Fibroblast of lung (primary cell): ENCODE results near the gene TM9SF4. TPM values are rescaled to one million over a fixed set of nuclear protein-coding genes. Genes with fewer than 3 reads are reported as not detected.

Experiments used
- DNase-seq, 2 donors: peaks; one replicate each; pipeline versions ENCODE4 v3.0.0 to v3.0.0-alpha.2; 2010; ENCODE audit warnings: low read depth in 2 of 2
- H2AFZ ChIP-seq: 2 replicates; pipeline ENCODE4 v1.5.1; 2012; ENCODE audit warnings: low read length, control low read depth, inconsistent platforms
- H3K27ac ChIP-seq: 2 replicates; pipeline ENCODE4 v1.5.1; 2011; ENCODE audit warnings: low read length, control low read depth; ENCODE audit not compliant: insufficient read depth
- H3K27me3 ChIP-seq: 2 replicates; pipeline ENCODE4 v1.5.1; 2011; ENCODE audit warnings: mild to moderate bottlenecking, low read length; ENCODE audit not compliant: control insufficient read depth, insufficient read depth
- H3K36me3 ChIP-seq: 2 replicates; pipeline ENCODE4 v1.5.1; 2011; ENCODE audit warnings: low read length; ENCODE audit not compliant: control insufficient read depth, insufficient read depth
- H3K4me1 ChIP-seq: 2 replicates; pipeline ENCODE4 v1.5.1; 2011; ENCODE audit warnings: low read length; ENCODE audit not compliant: control insufficient read depth, insufficient read depth; ENCODE audit errors: extremely low read depth
- H3K4me2 ChIP-seq: 2 replicates; pipeline ENCODE4 v1.5.1; 2011; ENCODE audit warnings: low read length, control low read depth; ENCODE audit not compliant: insufficient read depth; ENCODE audit errors: extremely low read depth
- H3K4me3 ChIP-seq, 4 experiments: fragments of 200-600 bp in 1 of 4; sonication (generic) in 1 of 4; replicated peaks in 1 of 4; 2 replicates each; pipeline ENCODE4 v1.5.1; 2011 to 2016; ENCODE audit warnings: low read length in 4 of 4, low read depth in 3 of 4, mild to moderate bottlenecking in 3 of 4, control low read depth in 2 of 4, inconsistent platforms in 1 of 4, mixed read lengths in 1 of 4; ENCODE audit not compliant: insufficient read depth in 1 of 4; ENCODE audit errors: control extremely low read depth in 1 of 4
- H3K79me2 ChIP-seq: 2 replicates; pipeline ENCODE4 v1.5.1; 2012; ENCODE audit warnings: mild to moderate bottlenecking, low read length, inconsistent platforms; ENCODE audit not compliant: control insufficient read depth, insufficient read depth
- H3K9ac ChIP-seq: 2 replicates; pipeline ENCODE4 v1.5.1; 2011; ENCODE audit warnings: mild to moderate bottlenecking, low read length, control low read depth; ENCODE audit not compliant: insufficient read depth
- H3K9me3 ChIP-seq: 2 replicates; pipeline ENCODE4 v1.5.1; 2012; ENCODE audit warnings: low read depth, low read length; ENCODE audit not compliant: control insufficient read depth, insufficient read depth
- H4K20me1 ChIP-seq: 2 replicates; pipeline ENCODE4 v1.5.1; 2011; ENCODE audit warnings: low read length; ENCODE audit not compliant: control insufficient read depth, insufficient read depth; ENCODE audit errors: extremely low read depth
- EZH2 ChIP-seq: IDR thresholded peaks from 2 replicates; pipeline ENCODE4 v1.5.1; 2012; ENCODE audit warnings: low read length, control low read depth, mild to moderate bottlenecking; ENCODE audit errors: missing control alignments
- polyA plus RNA-seq, 2 donors: library from polyadenylated mRNA; depleted of rRNA in 1 of 2; stranded (reverse) in 1 of 2; unstranded in 1 of 2; fragments of >200 nt; gene quantifications; 2 replicates each; pipeline ENCODE4 v1.2.1, GENCODE V29; 2011 to 2012; ENCODE audit warnings: missing spikeins in 1 of 2
- total RNA-seq: library from RNA; depleted of rRNA; stranded (reverse); fragments of >200 nt; gene quantifications from 2 replicates; pipeline ENCODE4 v1.2.1, GENCODE V29; 2014
- TF ChIP-seq, protein P1 (sequence below), 2 donors: IDR thresholded peaks in 1 of 2; conservative IDR thresholded peaks in 1 of 2; 1 replicate in 1 of 2; 2 replicates in 1 of 2; pipeline ENCODE4 v1.5.1; 2011 to 2012; ENCODE audit warnings: low read length in 2 of 2, control low read depth in 1 of 2, inconsistent platforms in 1 of 2, low read depth in 1 of 2, mild to moderate bottlenecking in 1 of 2

The TM9SF4 gene
- total and polyA plus RNA-seq, 2 donors (not counting 1 experiment from before 2014, with no cell fraction given), result 33.5 to 71.3 TPM

DNA sequence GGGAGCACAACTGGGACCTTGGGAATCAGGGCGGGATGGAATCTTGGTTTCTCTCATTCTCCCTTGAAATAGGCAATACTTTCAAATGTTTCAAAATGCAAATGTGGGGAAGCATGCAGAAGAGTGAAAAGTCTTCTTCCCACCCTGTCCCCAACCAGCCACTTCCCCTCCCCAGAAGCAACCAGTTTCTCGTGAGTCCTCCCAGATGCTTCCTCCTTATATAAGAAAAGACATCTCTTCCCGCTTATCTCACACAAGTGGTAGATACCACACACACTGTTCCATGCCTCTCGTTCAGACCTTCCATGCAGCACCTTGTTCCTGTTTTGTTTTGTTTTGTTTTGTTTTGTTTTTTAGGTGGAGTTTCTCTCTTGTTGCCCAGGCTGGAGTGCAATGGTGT is 32.3 kb upstream of the TM9SF4 start:
- no peak for TF ChIP-seq EZH2
- TF ChIP-seq, protein P1, sequence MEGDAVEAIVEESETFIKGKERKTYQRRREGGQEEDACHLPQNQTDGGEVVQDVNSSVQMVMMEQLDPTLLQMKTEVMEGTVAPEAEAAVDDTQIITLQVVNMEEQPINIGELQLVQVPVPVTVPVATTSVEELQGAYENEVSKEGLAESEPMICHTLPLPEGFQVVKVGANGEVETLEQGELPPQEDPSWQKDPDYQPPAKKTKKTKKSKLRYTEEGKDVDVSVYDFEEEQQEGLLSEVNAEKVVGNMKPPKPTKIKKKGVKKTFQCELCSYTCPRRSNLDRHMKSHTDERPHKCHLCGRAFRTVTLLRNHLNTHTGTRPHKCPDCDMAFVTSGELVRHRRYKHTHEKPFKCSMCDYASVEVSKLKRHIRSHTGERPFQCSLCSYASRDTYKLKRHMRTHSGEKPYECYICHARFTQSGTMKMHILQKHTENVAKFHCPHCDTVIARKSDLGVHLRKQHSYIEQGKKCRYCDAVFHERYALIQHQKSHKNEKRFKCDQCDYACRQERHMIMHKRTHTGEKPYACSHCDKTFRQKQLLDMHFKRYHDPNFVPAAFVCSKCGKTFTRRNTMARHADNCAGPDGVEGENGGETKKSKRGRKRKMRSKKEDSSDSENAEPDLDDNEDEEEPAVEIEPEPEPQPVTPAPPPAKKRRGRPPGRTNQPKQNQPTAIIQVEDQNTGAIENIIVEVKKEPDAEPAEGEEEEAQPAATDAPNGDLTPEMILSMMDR (conservative IDR thresholded peaks at IDR 0.05 in 1 of 2, IDR thresholded peaks at IDR 0.05 in 1 of 2; ENCODE audit: low read depth in 1 of 2, low read length in 2 of 2), result no peak
- no peak overlapping the region for H3K4me3 ChIP-seq
- no peaks in the 10 kb centered on the region for H3K4me1 ChIP-seq
- H3K9me3 ChIP-seq, result no peaks in the 10 kb centered on the region
- H3K9ac ChIP-seq, result no peak overlapping the region
- no peak for DNase-seq
- H2AFZ ChIP-seq, result no peak overlapping the region
- H4K20me1 ChIP-seq, result no peaks in the 10 kb centered on the region
- H3K79me2 ChIP-seq, result no peaks in the 10 kb centered on the region
- no peaks in the 10 kb centered on the region for H3K36me3 ChIP-seq
- no peak overlapping the region for H3K4me2 ChIP-seq
- peaks cover 9% of the 10 kb centered on the region for H3K27me3 ChIP-seq
- H3K27ac ChIP-seq, result no peak overlapping the region

- H3K27ac ChIP-seq, result no peak overlapping the region
- H3K9ac ChIP-seq, result no peak overlapping the region
- H3K79me2 ChIP-seq, result no peaks in the 10 kb centered on the region
- H3K4me3 ChIP-seq, result no peak overlapping the region
- peaks cover 9% of the 10 kb centered on the region for H3K27me3 ChIP-seq
- H2AFZ ChIP-seq, result no peak overlapping the region
- no peaks in the 10 kb centered on the region for H3K4me1 ChIP-seq
- no peak for DNase-seq
- TF ChIP-seq, protein P1 (conservative IDR thresholded peaks at IDR 0.05 in 1 of 2, IDR thresholded peaks at IDR 0.05 in 1 of 2; ENCODE audit: low read depth in 1 of 2, low read length in 2 of 2), result no peak
- TF ChIP-seq EZH2, result no peak
- no peak overlapping the region for H3K4me2 ChIP-seq
- no peaks in the 10 kb centered on the region for H3K36me3 ChIP-seq
- no peaks in the 10 kb centered on the region for H4K20me1 ChIP-seq
- H3K9me3 ChIP-seq, result no peaks in the 10 kb centered on the region
Observed at GRCh38 chr20:32078322-32078721, 31.2 kb upstream of the TM9SF4 start.

DNA sequence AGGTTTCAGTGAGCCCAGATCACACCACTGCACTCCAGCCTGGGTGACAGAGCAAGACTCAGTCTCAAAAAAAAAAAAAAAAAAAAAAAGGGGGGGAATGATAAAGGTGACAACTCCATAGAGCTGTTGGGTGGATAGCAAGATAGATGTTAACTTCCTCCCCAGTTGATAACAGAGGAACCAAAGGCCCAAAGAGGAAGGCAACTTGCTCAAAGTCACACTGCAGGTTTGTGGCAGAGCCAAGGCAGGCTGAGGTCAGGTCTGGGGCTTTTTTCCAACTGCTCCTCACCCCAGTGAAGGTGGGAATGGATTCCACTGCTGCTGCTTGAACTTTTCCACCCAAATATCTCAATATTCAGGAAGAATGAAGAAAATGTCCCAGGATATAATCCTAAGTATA is 30.7 kb upstream of the TM9SF4 start:
- Histone ChIP-seq H3K27ac (no peak overlapping the region), H3K4me1 (no peaks in the 10 kb centered on the region), H2AFZ (no peak overlapping the region), H4K20me1 (no peaks in the 10 kb centered on the region), H3K4me3 (no peak overlapping the region), H3K79me2 (no peaks in the 10 kb centered on the region), H3K36me3 (no peaks in the 10 kb centered on the region), H3K9ac (no peak overlapping the region), H3K4me2 (no peak overlapping the region), H3K9me3 (no peaks in the 10 kb centered on the region), H3K27me3 (peaks cover 13% of the 10 kb centered on the region)
- no peak for DNase-seq
- TF ChIP-seq EZH2, result no peak
